ENCODE data around the gene ARHGEF7. TPM values are rescaled to one million over a fixed set of nuclear protein-coding genes. Genes with fewer than 3 reads are reported as not detected.

The ARHGEF7 gene
- total RNA-seq, 1 experiment from 2014 or later: 47.3 TPM

GRCh38 chr13:111114362-111115060 lies 599 bp upstream of the ARHGEF7 start:
- peaks cover 8% of the 10 kb centered on the region for H3K4me1 Mint-ChIP-seq
- H3K27me3 Mint-ChIP-seq (ENCODE audit: low read depth): peaks cover 85% of the 10 kb centered on the region
- no peak overlapping the region for H3K27ac Mint-ChIP-seq
- H3K9me3 Mint-ChIP-seq: peaks cover 7% of the 10 kb centered on the region; the same call in 1 of the 2 replicates
- H3K36me3 Mint-ChIP-seq: no peaks in the 10 kb centered on the region; the same call in 1 of the 2 replicates
- DNase-seq (ENCODE audit: low spot score) (peak; percentile 44), ATAC-seq (peak; percentile 72)
- ChIA-PET CTCF (interaction anchor here (1.1 kb wide), 1 partner anchor 47 kb away, joined by 4 read pairs; no protein-coding TSS in a partner anchor), POLR2A (no interaction called here)
- TF ChIP-seq STAT6 (CRISPR knock-in tag; conservative IDR thresholded peaks at IDR 0.05; ENCODE audit: low read depth): no peak
- no peak for TF ChIP-seq ZNF281 (CRISPR knock-in tag; IDR thresholded peaks at IDR 0.05)
- 0 out of 2 replicates have a peak, but pooled peaks have one; percentile 38 for TF ChIP-seq TP53 (CRISPR knock-in tag; IDR thresholded peaks at IDR 0.05)
- TF ChIP-seq HMGXB4 (CRISPR knock-in tag; IDR thresholded peaks at IDR 0.05): 0 out of 2 replicates have a peak, but pooled peaks have one; percentile 34
- TF ChIP-seq MAX (CRISPR knock-in tag; IDR thresholded peaks at IDR 0.05): peak; percentile 17; the same call in 1 of the 2 replicates
- TF ChIP-seq CTCF (IDR thresholded peaks at IDR 0.05): no peak
- TF ChIP-seq SMAD3 (CRISPR knock-in tag; IDR thresholded peaks at IDR 0.05; ENCODE audit: borderline replicate concordance): no peak
- no peak for TF ChIP-seq NFYB (CRISPR knock-in tag; conservative IDR thresholded peaks at IDR 0.05; ENCODE audit: low read depth)
- TF ChIP-seq ZMAT4 (CRISPR knock-in tag; IDR thresholded peaks at IDR 0.05): no peak
- peak overlapping the region; percentile 87 for H3K4me3 Mint-ChIP-seq

GRCh38 chr13:111115965-111116521 lies 933 bp downstream of the ARHGEF7 start:
- ChIA-PET POLR2A (no interaction called here), CTCF (interaction anchor here (2.6 kb wide), 1 partner anchor 49 kb away, joined by 10 read pairs; no protein-coding TSS in a partner anchor)
- DNase-seq (ENCODE audit: low spot score): peak; percentile 34
- Mint-ChIP-seq H3K4me1 (peaks cover 8% of the 10 kb centered on the region), H3K36me3 (no peaks in the 10 kb centered on the region; the same call in 1 of the 2 replicates), H3K9me3 (0 out of 2 replicates have a peak, but pooled peaks cover under 1% of the 10 kb centered on the region), H3K27me3 (ENCODE audit: low read depth) (peaks cover 72% of the 10 kb centered on the region), H3K4me3 (peak overlapping the region; percentile 83), H3K27ac (no peak overlapping the region)
- ATAC-seq: peak; percentile 9
- no peak for TF ChIP-seq TCF7 (CRISPR knock-in tag; IDR thresholded peaks at IDR 0.05; ENCODE audit: low read depth)
- no peak for TF ChIP-seq SOX15 (CRISPR knock-in tag; IDR thresholded peaks at IDR 0.05)
- no peak for TF ChIP-seq ZNF219 (CRISPR knock-in tag; IDR thresholded peaks at IDR 0.05; ENCODE audit: borderline replicate concordance)
- no peak for TF ChIP-seq ATF2 (CRISPR knock-in tag; IDR thresholded peaks at IDR 0.05; ENCODE audit: borderline replicate concordance, low read depth)
- no peak for TF ChIP-seq EMX1 (CRISPR knock-in tag; IDR thresholded peaks at IDR 0.05)
